Effector memory CD4-positive, alpha-beta T cell (primary cell): ENCODE data around the gene TM9SF1.

ENCODE experiments used
- DNase-seq, 3 donors: peaks; one replicate each; pipeline ENCODE4 v3.0.0-alpha.2; 2020
- H3K27ac ChIP-seq: 2 replicates; pipeline ENCODE4 v1.7.0; 2013; ENCODE audit warnings: mild to moderate bottlenecking, low read length, moderate library complexity; ENCODE audit not compliant: insufficient read depth, poor library complexity, severe bottlenecking
- H3K27me3 ChIP-seq: replicated peaks from 2 replicates; pipeline ENCODE4 v1.7.0; 2013; ENCODE audit warnings: mild to moderate bottlenecking, low read length; ENCODE audit not compliant: insufficient read depth, control insufficient read depth, poor library complexity, severe bottlenecking
- H3K36me3 ChIP-seq: 2 replicates; pipeline ENCODE4 v1.7.0; 2013; ENCODE audit warnings: mild to moderate bottlenecking, low read length, moderate library complexity; ENCODE audit not compliant: control insufficient read depth, insufficient read depth
- H3K4me1 ChIP-seq: 2 replicates; pipeline ENCODE4 v1.7.0; 2013; ENCODE audit warnings: low read length, mild to moderate bottlenecking; ENCODE audit not compliant: control insufficient read depth, insufficient read depth, poor library complexity, severe bottlenecking
- H3K4me3 ChIP-seq: 2 replicates; pipeline ENCODE4 v1.7.0; 2013; ENCODE audit warnings: low read length, low read depth, mild to moderate bottlenecking; ENCODE audit not compliant: insufficient read depth, poor library complexity, severe bottlenecking
- H3K9me3 ChIP-seq: 2 replicates; pipeline ENCODE4 v1.7.0; 2013; ENCODE audit warnings: mild to moderate bottlenecking, low read length, moderate library complexity; ENCODE audit not compliant: control insufficient read depth

Gene TM9SF1

GRCh38 chr14:24151404-24152080 lies 43.7 kb downstream of the TM9SF1 start:
- Histone ChIP-seq H3K27me3 (no peaks in the 10 kb centered on the region), H3K9me3 (no peaks in the 10 kb centered on the region), H3K4me1 (peaks cover 17% of the 10 kb centered on the region), H3K36me3 (peaks cover 66% of the 10 kb centered on the region), H3K4me3 (no peak overlapping the region), H3K27ac (no peak overlapping the region)
- DNase-seq, result no peak

- Histone ChIP-seq H3K4me1 (peaks cover 17% of the 10 kb centered on the region), H3K4me3 (no peak overlapping the region), H3K27me3 (no peaks in the 10 kb centered on the region), H3K27ac (no peak overlapping the region), H3K36me3 (peaks cover 63% of the 10 kb centered on the region), H3K9me3 (no peaks in the 10 kb centered on the region)
- DNase-seq, result no peak
These were observed 44.2 kb downstream of the TM9SF1 start for GRCh38 chr14:24150993-24151392.

GRCh38 chr14:24150567-24150966 lies 44.7 kb downstream of the TM9SF1 start:
- Histone ChIP-seq H3K4me3 (no peak overlapping the region), H3K27ac (no peak overlapping the region), H3K4me1 (peaks cover 22% of the 10 kb centered on the region), H3K36me3 (peaks cover 58% of the 10 kb centered on the region), H3K27me3 (no peaks in the 10 kb centered on the region), H3K9me3 (no peaks in the 10 kb centered on the region)
- no peak for DNase-seq

GRCh38 chr14:24150061-24150460 lies 45.2 kb downstream of the TM9SF1 start:
- H3K9me3 ChIP-seq, result no peaks in the 10 kb centered on the region
- H3K4me1 ChIP-seq, result peaks cover 27% of the 10 kb centered on the region
- peaks cover 53% of the 10 kb centered on the region for H3K36me3 ChIP-seq
- no peak overlapping the region for H3K27ac ChIP-seq
- no peaks in the 10 kb centered on the region for H3K27me3 ChIP-seq
- H3K4me3 ChIP-seq, result no peak overlapping the region
- DNase-seq, result no peak

- Histone ChIP-seq H3K36me3 (peaks cover 47% of the 10 kb centered on the region), H3K4me3 (no peak overlapping the region), H3K27me3 (no peaks in the 10 kb centered on the region), H3K27ac (no peak overlapping the region), H3K9me3 (no peaks in the 10 kb centered on the region), H3K4me1 (peaks cover 27% of the 10 kb centered on the region)
- DNase-seq, result no peak
These were observed 45.8 kb downstream of the TM9SF1 start for GRCh38 chr14:24149302-24149969.

GRCh38 chr14:24147761-24148428 lies 47.3 kb downstream of the TM9SF1 start:
- Histone ChIP-seq H3K4me1 (peaks cover 27% of the 10 kb centered on the region), H3K27ac (peak overlapping the region; percentile 93), H3K4me3 (peak overlapping the region; percentile 93), H3K27me3 (no peaks in the 10 kb centered on the region), H3K36me3 (peaks cover 51% of the 10 kb centered on the region), H3K9me3 (no peaks in the 10 kb centered on the region)
- DNase-seq, result peak in 1 of 3 donors; percentile 23

- no peaks in the 10 kb centered on the region for H3K9me3 ChIP-seq
- peak within 1 kb of the TSS; percentile 93 for H3K4me3 ChIP-seq
- DNase-seq, result peak; percentile 92 to 96 (median 94)
- peaks cover 28% of the 10 kb centered on the region for H3K4me1 ChIP-seq
- H3K27ac ChIP-seq, result peak within 1 kb of the TSS; percentile 93
- H3K36me3 ChIP-seq, result peaks cover 45% of the 10 kb centered on the region
- no peaks in the 10 kb centered on the region for H3K27me3 ChIP-seq
These were observed 48.1 kb downstream of the TM9SF1 start, which contains the start of gene RNF31 for GRCh38 chr14:24146978-24147760. Gene RNF31, plus strand, starts transcription at chr14:24147498. Its CDS starts 201 bp downstream, at chr14:24147699.

GRCh38 chr14:24146453-24146977 lies 48.7 kb downstream of the TM9SF1 start, which contains the start of gene PSME2:
Gene PSME2, minus strand, starts transcription at chr14:24146610. Its CDS starts 29 bp downstream, at chr14:24146581.
- H3K27ac ChIP-seq, result peak within 1 kb of the TSS; percentile 93
- peak within 1 kb of the TSS; percentile 93 for H3K4me3 ChIP-seq
- peaks cover 38% of the 10 kb centered on the region for H3K36me3 ChIP-seq
- peaks cover 33% of the 10 kb centered on the region for H3K4me1 ChIP-seq
- H3K9me3 ChIP-seq, result no peaks in the 10 kb centered on the region
- no peaks in the 10 kb centered on the region for H3K27me3 ChIP-seq
- DNase-seq, result peak; percentile 83 to 85 (median 84)

- no peaks in the 10 kb centered on the region for H3K9me3 ChIP-seq
- H3K4me3 ChIP-seq, result peak overlapping the region; percentile 93
- H3K27me3 ChIP-seq, result no peaks in the 10 kb centered on the region
- peaks cover 33% of the 10 kb centered on the region for H3K4me1 ChIP-seq
- no peak for DNase-seq
- H3K27ac ChIP-seq, result peak overlapping the region; percentile 93
- peaks cover 32% of the 10 kb centered on the region for H3K36me3 ChIP-seq
These were observed 49.4 kb downstream of the TM9SF1 start for GRCh38 chr14:24145690-24146452.
